ENCODE data around the gene DLX3. TPM values are rescaled to one million over a fixed set of nuclear protein-coding genes. Genes with fewer than 3 reads are reported as not detected.

Gene DLX3
- total RNA-seq, 1 donor from 2014 or later = 0.04 TPM

DNA sequence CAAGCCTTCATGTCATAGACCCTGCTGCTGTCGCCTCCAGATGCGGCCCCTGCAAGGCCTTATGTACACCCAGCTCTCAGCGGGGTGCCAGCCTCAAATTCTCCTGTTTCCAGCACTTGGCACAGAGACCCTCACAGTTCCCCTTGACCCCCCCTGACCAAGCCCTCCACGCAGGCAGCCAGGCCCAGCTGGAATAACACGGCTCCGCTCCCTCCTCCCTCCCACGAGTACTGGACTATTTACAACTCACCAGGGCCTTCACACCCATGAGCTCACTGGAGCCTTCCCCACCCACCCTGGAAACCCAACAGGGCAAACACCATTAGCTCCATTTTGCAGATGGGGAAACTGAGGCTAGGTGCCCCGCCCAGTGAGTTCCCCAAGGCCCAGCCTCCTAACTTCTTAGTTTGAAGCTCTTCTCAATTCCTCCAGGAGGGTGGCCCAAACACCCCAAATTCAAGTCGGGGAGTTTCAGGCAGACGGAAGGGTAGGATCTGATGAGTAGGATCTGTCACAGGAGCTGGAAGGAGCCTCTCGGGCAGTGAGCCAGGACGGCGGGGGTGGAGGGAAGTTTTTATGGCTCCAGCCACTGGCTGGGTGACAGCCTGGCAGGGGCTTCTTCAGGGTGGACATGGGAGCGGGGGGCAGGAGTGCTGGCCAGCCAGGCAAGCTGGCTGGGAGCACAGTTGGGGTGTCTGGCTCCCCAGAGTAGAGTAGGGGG lies 43.5 kb downstream of the DLX3 start:
- peaks cover 19% of the 10 kb centered on the region for H3K27me3 Mint-ChIP-seq (ENCODE audit: insufficient read depth, low read depth)
- H3K27ac Mint-ChIP-seq = no peak overlapping the region
- Histone ChIP-seq H2AFZ (replicated peaks) (no peak overlapping the region), H3K4me2 (no peak overlapping the region), H3K9ac (no peak overlapping the region), H3K4me1 (no peaks in the 10 kb centered on the region), H3F3A (ENCODE audit: low read depth) (peaks cover 4% of the 10 kb centered on the region), H3K27me3 (peaks cover 36% of the 10 kb centered on the region), H4K20me1 (ENCODE audit: low read depth) (no peaks in the 10 kb centered on the region), H3K36me3 (no peaks in the 10 kb centered on the region), H3K9me3 (ENCODE audit: low read depth) (no peaks in the 10 kb centered on the region), H3K79me2 (ENCODE audit: low read depth) (no peaks in the 10 kb centered on the region), H3K27ac (no peak overlapping the region), H3K4me3 (no peak overlapping the region)
- TF ChIP-seq EZH2 (IDR thresholded peaks at IDR 0.05) = no peak
- no peak for TF ChIP-seq EZH2phosphoT487 (IDR thresholded peaks at IDR 0.05)
- TF ChIP-seq, protein P1, sequence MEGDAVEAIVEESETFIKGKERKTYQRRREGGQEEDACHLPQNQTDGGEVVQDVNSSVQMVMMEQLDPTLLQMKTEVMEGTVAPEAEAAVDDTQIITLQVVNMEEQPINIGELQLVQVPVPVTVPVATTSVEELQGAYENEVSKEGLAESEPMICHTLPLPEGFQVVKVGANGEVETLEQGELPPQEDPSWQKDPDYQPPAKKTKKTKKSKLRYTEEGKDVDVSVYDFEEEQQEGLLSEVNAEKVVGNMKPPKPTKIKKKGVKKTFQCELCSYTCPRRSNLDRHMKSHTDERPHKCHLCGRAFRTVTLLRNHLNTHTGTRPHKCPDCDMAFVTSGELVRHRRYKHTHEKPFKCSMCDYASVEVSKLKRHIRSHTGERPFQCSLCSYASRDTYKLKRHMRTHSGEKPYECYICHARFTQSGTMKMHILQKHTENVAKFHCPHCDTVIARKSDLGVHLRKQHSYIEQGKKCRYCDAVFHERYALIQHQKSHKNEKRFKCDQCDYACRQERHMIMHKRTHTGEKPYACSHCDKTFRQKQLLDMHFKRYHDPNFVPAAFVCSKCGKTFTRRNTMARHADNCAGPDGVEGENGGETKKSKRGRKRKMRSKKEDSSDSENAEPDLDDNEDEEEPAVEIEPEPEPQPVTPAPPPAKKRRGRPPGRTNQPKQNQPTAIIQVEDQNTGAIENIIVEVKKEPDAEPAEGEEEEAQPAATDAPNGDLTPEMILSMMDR (IDR thresholded peaks at IDR 0.05) = no peak
- H3K9me3 Mint-ChIP-seq = no peaks in the 10 kb centered on the region
- peaks cover 10% of the 10 kb centered on the region for H3K4me1 Mint-ChIP-seq
- H3K36me3 Mint-ChIP-seq = no peaks in the 10 kb centered on the region
- H3K4me3 Mint-ChIP-seq = peak overlapping the region; percentile 38
- no peak for DNase-seq (ENCODE audit: low spot score)

DNA sequence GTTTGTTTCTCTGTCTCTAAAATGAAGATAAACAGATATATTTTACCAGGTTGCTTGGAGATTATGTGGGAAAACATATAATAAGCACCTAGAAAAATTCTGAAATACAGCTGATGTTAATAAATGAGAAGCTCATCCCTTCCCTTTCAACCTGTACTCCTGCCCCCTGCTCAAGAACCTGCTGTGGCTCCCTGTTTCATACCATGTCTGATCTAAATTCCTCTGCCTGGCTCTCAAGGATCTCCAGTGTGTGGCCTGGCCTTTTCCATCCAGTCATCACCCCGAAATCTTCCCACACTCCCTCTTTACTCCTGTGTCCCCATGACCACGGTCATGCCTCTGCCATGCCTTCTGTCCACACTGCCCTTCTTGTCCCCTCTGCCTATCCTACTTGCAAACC lies 45.4 kb downstream of the DLX3 start:
- Mint-ChIP-seq H3K27ac (no peak overlapping the region), H3K9me3 (no peaks in the 10 kb centered on the region), H3K27me3 (ENCODE audit: insufficient read depth, low read depth) (peaks cover 17% of the 10 kb centered on the region), H3K36me3 (no peaks in the 10 kb centered on the region), H3K4me3 (no peak overlapping the region), H3K4me1 (peaks cover 13% of the 10 kb centered on the region)
- H3K9me3 ChIP-seq (ENCODE audit: low read depth) = no peaks in the 10 kb centered on the region
- no peak overlapping the region for H2AFZ ChIP-seq (replicated peaks)
- H3K9ac ChIP-seq = no peak overlapping the region
- TF ChIP-seq, protein P1 (IDR thresholded peaks at IDR 0.05) = no peak
- no peak for TF ChIP-seq EZH2phosphoT487 (IDR thresholded peaks at IDR 0.05)
- no peak for TF ChIP-seq EZH2 (IDR thresholded peaks at IDR 0.05)
- H4K20me1 ChIP-seq (ENCODE audit: low read depth) = no peaks in the 10 kb centered on the region
- DNase-seq (ENCODE audit: low spot score) = no peak
- H3K4me1 ChIP-seq = peaks cover under 1% of the 10 kb centered on the region
- H3K27ac ChIP-seq = no peak overlapping the region
- H3K4me2 ChIP-seq = no peak overlapping the region
- no peaks in the 10 kb centered on the region for H3F3A ChIP-seq (ENCODE audit: low read depth)
- H3K27me3 ChIP-seq = peaks cover 34% of the 10 kb centered on the region
- H3K4me3 ChIP-seq = no peak overlapping the region
- H3K79me2 ChIP-seq (ENCODE audit: low read depth) = no peaks in the 10 kb centered on the region
- no peaks in the 10 kb centered on the region for H3K36me3 ChIP-seq

DNA sequence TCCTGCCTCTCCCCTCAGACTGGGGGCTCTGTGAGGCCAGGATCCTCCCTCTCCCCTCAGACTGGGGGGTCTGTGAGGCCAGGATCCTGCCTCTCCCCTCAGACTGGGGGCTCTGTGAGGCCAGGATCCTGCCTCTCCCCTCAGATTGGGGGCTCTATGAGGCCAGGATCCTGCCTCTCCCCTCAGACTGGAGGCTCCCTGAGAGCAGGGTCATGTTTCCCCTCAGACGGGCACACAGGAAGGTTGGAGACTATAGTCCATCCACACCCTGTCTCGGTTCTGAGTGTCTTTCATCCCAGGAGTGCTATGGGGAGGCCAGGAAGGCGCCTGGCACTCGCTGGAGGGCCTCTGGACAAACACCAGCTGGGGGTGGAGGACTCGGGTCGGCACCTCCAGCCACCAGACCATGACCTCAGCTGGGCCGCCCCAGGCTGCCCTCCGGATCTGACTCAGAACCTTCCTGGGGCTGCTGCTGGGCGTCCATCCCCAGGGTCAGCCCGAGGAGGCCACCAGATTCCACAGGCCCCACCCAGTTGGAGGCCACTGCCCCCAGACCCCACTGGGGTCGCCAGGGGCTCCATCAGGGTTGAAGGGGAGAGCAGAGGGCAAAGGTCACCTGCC lies 48.0 kb downstream of the DLX3 start:
- no peak overlapping the region for H3K4me3 ChIP-seq
- H3K27ac Mint-ChIP-seq = no peak overlapping the region
- DNase-seq (ENCODE audit: low spot score) = no peak
- no peaks in the 10 kb centered on the region for H3F3A ChIP-seq (ENCODE audit: low read depth)
- H3K27me3 Mint-ChIP-seq (ENCODE audit: insufficient read depth, low read depth) = peaks cover 13% of the 10 kb centered on the region
- H3K27ac ChIP-seq = no peak overlapping the region
- H3K9me3 Mint-ChIP-seq = no peaks in the 10 kb centered on the region
- no peak overlapping the region for H2AFZ ChIP-seq (replicated peaks)
- TF ChIP-seq EZH2phosphoT487 (IDR thresholded peaks at IDR 0.05) (no peak), EZH2 (IDR thresholded peaks at IDR 0.05) (no peak)
- TF ChIP-seq, protein P1 (IDR thresholded peaks at IDR 0.05) = no peak
- H3K9me3 ChIP-seq (ENCODE audit: low read depth) = no peaks in the 10 kb centered on the region
- H3K4me3 Mint-ChIP-seq = no peak overlapping the region
- H3K4me2 ChIP-seq = no peak overlapping the region
- peaks cover 16% of the 10 kb centered on the region for H3K4me1 Mint-ChIP-seq
- no peaks in the 10 kb centered on the region for H3K79me2 ChIP-seq (ENCODE audit: low read depth)
- H4K20me1 ChIP-seq (ENCODE audit: low read depth) = no peaks in the 10 kb centered on the region
- H3K9ac ChIP-seq = no peak overlapping the region
- no peaks in the 10 kb centered on the region for H3K36me3 Mint-ChIP-seq
- H3K36me3 ChIP-seq = no peaks in the 10 kb centered on the region
- peaks cover 45% of the 10 kb centered on the region for H3K27me3 ChIP-seq
- H3K4me1 ChIP-seq = peaks cover 9% of the 10 kb centered on the region

Data from neural progenitor cell (in vitro differentiated cells).